Raji (cell line): ENCODE data around the gene SLC25A21.

Experiments
- POLR2A ChIP-seq: IDR thresholded peaks from 2 replicates; pipeline ENCODE4 v1.6.1; 2011; ENCODE audit warnings: low read depth, low read length, control low read depth; ENCODE audit not compliant: insufficient read depth

The SLC25A21 gene

DNA sequence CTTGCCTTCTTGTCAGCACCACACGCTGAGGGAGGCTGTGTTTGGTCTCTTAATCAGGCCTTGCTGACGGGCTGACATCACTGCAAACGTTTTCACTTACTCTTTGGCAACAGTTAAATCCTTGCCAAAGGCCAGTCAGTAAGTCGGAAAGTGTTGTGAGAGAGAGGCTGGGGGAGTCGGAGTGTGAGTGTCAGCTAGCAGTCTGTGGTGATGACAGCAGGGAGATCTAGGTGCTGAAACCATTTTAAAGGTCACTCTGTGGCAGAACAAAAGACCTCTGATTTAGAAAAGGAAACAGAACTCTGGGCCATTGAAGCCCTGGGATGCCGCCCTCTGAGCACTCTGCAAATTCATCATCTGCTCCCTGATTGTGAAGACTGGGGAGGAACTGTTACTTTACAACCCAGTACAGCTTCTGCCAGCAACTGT is 367.3 kb downstream of the SLC25A21 start:
- TF ChIP-seq POLR2A: no peak

DNA sequence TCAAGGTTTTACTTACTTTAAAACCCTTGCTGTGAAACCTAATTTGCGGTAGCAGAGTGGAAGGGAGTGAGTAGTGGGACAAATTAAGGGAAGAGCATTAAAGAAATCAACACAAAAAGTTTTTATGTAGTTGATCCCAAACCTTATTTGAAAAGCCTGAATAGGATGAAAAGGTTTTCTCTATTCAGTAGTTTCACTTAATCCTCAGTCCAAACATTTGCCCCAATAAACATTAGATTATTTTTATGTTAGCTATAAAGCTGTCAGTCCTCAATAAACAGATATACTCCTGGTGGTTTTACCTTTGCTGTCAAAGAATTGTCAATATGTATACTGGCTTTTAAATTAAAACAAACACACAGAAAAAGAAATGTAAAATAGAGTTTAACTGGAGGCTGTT is 374.8 kb downstream of the SLC25A21 start:
- TF ChIP-seq POLR2A: no peak

DNA sequence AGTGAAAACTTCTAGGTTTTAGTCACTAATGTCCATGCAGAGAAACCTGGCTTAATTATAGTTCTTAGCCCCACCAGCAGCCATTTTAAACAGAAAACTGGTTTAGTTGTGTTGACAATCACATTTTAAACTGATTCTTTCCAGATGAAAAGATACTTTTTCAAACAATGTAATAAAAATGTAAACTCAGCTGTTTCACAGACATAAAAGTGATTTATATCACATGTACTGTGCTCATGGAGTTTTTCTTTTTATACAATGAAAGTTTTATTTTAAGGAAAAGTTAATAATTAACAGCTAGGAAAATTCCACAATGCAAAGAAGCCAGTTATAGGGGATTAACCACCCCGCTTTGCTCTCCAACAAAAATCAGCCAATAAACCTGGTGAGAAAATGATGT is 381.0 kb downstream of the SLC25A21 start:
- no peak for TF ChIP-seq POLR2A

DNA sequence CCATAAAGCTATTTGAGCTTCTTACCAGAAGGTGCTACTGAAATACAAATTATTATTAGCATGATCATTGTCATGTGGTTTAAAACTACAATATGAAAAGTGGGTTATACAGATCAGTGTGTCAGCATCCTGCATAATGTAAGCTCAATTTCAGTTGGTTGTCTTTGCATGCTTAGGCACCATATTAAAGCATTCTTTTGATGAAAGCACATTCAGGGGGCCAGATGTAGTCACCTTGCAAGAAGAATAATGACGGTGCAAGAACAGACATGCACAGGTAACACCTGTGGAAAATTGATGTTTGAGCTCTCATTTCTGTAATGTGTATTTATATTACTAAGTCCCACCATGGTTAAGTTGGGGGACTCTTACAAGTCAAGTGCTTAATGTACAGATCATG is 386.9 kb downstream of the SLC25A21 start:
- no peak for TF ChIP-seq POLR2A

DNA sequence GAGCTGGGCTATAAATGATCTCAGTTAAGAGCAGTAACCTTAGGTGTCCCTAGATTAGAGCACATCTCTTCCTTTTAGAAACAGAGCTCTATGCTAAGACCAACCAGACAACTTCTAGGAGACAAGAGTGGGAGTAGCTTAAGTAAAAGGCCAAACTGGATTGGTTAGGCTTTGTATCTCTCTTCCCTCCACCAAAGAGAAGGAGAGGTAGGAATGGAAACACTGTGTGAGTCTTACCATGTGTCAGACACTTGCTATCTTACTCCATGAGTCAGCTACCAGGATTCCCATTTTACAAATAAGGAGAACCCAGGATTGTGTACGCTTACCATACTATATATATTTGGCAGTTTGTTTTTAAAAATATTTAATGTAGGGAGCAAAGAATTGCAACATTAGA is 387.9 kb downstream of the SLC25A21 start:
- TF ChIP-seq POLR2A: no peak

DNA sequence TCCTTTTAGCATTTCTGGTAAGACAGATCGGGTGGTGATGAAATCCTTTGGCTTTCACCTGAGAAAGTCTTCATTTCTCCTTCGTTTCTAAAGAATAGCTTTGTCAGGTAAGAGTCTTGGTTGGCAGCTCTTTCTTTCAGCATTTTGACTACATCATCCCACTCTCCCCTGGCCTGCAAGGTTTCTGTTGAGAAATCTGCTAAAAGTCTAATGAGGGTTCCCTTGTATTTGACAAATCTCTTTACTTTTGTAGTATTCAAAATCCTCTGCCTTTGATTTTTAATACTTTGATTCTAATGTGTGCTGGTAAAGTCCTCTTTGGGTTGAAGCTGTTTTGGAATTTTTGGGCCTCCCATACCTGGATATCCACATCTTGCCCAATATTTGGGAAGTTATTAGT is 390.5 kb downstream of the SLC25A21 start:
- no peak for TF ChIP-seq POLR2A

DNA sequence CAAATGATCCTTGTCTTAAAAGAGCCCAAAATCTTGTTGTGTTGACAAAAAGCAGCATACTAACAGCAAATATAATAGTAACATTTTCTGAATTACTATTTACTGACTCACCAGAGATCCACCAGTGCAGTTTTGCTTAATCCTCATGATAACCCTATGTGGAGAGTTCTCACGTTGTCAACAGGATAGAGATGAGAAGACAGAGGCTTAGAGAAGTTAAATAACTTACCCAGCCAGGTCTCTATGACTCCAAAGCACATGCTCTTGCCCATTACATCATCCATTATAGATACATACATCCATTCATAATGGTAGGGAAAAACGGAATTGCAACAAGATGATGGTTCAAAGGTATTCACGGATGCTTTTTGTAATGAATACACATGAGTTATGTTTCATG is 398.8 kb downstream of the SLC25A21 start:
- no peak for TF ChIP-seq POLR2A

DNA sequence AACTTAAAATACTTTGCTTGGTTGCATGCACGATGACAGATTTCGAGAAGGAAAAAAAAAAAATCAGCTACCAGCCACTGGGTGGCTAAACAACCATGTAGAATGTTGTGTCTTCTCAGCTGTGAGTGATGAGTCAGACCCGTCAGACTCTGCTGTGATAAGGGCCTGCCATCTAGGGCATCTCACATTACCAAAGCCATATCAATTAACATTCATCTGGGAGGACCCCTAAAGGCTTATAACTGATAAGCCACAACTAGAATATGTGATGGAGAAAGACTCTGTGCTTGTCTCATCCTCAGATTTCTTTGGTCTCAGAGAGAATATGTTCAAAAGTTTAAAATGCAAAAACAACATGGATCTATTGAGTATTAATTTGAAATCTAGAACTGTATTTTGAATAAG is 399.3 kb downstream of the SLC25A21 start:
- TF ChIP-seq POLR2A: no peak

DNA sequence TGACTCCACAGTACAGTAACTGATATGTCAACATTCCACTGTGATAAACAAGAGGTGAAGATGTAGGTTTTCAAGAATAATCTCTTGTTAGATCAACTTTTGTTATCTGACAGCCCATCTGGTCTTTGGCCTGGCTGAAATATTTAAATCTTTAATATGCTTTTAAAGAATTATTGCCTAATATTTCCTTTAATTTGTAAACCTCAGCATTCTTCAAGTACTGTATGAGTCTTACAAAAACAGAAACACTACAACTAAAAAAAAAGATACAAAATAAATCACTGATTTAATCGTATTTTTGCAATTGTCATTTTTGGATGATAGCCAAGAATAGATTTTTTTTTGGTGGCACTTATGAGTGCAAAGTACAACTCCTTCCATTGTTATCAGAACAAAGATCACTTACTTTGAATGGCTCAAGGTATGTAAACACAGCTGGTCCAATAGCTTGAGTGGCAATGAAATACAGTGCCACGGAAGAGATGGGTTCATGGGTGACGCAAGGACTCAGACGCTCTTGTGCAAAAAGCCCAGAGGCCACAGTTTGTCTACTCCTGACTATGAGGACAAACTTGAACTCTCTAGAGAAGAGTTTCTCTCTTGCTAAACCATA is 401.3 kb downstream of the SLC25A21 start:
- no peak for TF ChIP-seq POLR2A

DNA sequence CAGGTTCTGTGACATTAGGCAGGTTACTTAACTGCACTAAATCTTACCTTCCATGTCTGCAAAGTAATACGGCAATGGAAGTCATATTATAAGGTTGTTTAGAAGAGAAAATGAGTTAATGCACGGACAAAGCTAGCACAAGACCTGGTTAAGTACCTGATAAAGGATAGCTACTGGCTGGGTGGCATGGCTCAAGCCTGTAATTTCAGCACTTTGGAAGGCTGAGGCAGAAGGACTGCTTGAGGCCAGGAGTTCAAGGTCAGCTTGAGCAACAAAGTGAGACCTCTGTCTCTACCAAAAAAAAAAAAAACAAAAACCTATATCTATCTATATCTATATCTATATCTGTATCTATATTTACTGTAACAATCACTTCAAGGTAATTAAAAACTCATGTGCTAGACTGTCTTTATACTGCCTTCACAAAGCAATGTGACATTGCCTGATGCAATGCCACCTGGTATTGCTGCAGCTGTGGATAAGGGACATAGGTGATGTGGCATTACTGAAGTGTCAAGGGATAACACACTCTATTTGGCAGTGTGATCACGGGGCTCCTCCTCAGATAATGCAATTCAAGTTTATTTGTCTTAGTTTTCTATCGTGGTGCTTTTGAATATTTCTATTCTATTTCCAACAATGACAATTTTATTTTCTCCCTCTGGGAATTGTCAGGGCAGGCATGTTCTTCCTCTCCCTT is 403.6 kb downstream of the SLC25A21 start:
- TF ChIP-seq POLR2A: no peak

DNA sequence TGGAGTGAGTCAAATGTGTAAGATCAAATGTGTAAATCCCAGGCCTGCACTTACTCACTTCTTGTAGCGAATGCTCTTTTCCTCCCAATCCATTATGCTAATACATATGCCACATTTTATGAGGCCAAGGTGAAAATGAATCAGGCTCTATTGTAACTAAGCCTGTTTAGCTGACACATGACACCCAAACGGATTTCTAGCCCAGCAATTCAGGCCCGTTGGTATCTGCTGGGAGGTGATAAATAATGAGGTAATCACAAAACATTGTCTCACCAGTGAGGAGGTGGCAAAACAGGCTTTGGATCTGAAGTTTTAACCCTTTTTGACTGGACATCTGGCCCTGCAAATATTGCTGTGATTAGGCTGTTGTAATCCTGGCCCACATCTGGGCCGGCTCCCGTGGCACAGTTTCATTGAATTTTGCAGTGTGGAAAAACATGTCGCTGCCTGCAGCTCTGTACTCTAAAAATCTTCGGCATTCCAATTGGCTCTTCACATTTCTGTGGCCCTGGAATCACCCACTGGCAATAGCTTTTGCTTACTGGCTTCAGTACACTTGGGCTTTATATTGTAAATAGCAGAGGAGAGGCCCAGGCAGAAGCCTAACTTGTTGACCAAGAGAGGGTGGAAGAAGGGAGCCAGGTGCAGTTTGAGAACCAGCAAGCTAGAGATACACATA is 404.7 kb downstream of the SLC25A21 start:
- no peak for TF ChIP-seq POLR2A

DNA sequence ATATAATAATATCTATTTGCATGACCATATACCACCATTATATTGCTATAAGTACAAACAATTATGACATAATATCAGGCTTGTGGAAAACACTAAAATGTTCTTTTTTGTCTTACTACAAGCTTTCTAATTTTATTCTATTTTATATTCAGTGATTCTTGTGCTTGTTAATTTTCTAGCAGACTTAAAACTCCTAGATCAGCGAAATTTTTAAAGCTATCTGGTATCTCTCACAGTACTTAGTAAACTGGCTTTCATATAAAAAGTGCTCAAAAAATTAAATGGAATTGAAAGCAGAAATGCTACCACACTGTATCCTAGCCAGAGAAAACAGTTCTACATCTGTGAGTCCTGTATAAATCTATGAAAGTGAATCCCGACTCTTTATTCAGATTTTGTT is 405.4 kb downstream of the SLC25A21 start:
- no peak for TF ChIP-seq POLR2A

DNA sequence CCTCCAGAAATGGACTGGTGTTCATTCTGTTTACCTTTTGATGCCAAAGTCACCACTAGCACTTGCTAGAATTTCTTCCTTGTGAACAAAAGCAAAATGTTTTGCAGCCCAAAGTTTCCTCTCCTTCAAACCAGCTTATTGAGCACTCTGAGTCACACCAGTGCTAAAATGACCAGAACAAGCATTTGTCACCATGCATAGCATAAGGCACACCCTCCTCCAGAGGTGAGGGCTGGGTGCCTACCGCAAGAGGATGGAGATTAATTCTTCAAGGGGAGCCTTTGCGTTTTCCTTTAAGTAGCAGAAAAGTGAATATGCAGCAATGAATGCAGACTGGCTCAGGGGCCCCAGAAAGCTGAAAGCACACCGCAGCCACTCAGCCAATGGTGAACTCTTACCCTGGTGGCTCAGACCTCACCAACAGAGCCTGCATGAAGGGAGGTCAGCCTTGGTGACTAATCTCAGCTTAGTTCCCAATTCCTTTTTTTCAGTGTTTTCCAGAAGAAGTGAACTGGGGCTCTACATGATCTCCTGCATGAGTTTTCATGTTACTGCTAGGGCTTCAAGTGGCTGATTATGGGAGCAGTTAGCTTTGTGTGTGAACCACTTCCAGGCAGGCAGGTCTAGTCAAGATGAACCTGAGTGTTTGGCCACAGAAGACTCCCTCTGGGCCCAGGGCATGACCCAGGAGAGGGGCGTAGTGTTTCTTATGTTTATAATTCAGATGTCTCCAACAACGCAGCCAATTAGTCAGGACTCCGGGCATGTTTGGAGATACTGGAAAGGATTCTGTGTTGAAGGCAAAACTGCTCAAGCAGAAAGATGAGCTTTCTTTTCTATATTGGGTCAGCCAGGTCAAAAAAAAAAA is 414.4 kb downstream of the SLC25A21 start:
- TF ChIP-seq POLR2A: no peak

DNA sequence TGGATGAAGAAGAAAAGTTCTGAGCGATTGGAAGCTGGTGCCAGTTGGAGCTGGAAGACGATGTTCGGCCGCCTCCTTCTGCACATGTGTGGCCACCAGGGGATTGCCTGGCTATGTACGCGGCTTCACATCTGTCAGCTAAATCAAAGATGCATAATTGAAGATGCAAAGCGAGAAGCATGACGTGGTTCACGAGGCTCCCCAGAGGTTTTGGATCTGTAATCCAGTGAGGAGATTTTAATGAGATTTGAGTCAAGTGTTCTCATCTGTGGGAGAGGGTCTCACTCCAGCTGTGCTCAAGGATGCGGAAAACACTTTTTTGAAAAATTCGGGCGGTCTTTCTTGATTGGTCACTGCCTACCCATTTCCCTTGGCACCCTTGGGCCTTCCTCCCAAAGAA is 416.2 kb downstream of the SLC25A21 start:
- TF ChIP-seq POLR2A: no peak

DNA sequence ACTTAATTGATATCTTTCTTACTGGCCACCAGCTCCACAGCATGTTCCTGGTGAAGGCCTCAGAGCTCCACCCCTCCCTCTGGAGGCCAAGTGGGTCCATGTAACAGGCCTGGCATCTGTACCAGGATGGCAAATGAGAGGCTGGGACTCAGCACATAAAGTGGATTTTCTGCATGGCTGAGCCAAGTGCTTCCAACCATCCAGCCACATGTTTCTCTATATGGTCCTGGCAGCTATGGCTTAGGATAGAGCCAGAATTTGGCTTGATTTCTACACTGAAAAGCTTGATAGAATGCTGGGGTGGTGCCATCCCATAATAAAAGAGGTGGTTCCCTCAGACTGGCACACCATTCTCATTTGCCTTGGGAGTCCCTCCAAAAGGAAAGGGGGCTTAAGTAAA is 416.6 kb downstream of the SLC25A21 start:
- TF ChIP-seq POLR2A: no peak

DNA sequence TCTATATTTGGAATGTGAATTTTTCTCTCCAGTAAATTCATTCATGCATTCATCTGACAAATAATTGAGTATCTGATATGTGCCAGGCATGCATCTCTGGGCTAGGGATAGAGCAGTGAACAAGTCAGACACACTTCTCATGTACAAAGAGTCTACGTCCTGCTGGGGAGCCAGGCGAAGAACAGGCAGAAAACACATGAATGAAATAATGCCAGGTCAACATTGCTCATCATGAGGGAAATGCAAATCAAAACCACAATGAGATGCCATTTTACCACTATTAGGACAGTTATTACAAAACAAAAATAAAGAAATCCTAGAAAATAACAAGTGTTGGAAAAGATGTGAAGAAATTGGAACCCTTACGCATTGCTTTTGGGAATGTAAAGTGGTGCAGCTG is 420.5 kb downstream of the SLC25A21 start:
- TF ChIP-seq POLR2A: no peak

DNA sequence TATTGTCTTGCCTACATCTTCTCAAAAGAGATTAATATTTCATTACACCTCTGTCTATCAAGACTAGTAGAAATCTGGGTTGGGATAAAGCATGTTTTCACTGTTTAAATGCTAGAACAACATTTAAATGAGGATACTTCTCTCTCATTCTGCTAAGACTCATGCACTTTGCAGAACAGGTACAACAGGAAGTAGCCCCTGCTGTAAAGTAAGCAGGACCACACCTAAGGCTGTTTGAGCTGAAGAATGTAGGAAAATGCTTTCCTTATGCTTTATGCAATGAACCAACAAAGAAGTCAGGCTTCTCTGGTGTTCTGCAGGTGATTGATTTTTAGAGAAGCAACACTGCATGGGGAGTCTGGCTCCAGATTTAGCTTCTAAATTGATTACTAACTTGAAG is 421.3 kb downstream of the SLC25A21 start:
- TF ChIP-seq POLR2A: no peak
